ENCODE results near the gene MACROH2A2. TPM values are rescaled to one million over a fixed set of nuclear protein-coding genes. Genes with fewer than 3 reads are reported as not detected.

The MACROH2A2 gene
- total and polyA plus RNA-seq, 2 of the 8 experiments (the other 6 are each of a cell fraction or from before 2014, with no cell fraction given) = 7.9 to 9.3 TPM

GRCh38 chr10:70097459-70097858 lies 44.8 kb downstream of the MACROH2A2 start:
- Histone ChIP-seq H3K27me3 (replicated peaks in 1 of 4; ENCODE audit: control insufficient read depth in 3 of 4, extremely low read depth in 1 of 4, insufficient read depth in 3 of 4, low read length in 3 of 4) (no peaks in the 10 kb centered on the region; a peak in 1 of 7 replicates), H3K14ac (ENCODE audit: insufficient read length) (no peak overlapping the region), H2AFZ (ENCODE audit: low read length) (no peak overlapping the region), H4K8ac (ENCODE audit: extremely low read depth, insufficient read depth, low read length) (no peak overlapping the region), H3K9me3 (ENCODE audit: insufficient read depth in 2 of 2, low read depth in 1 of 2, low read length in 1 of 2) (no peaks in the 10 kb centered on the region), H3K79me1 (ENCODE audit: low read depth, low read length) (no peaks in the 10 kb centered on the region), H4K20me1 (replicated peaks in 1 of 2; ENCODE audit: control insufficient read depth in 1 of 2, insufficient read depth in 2 of 2, low read length in 2 of 2) (no peaks in the 10 kb centered on the region), H2BK5ac (ENCODE audit: low read depth, low read length) (no peak overlapping the region), H3K23ac (ENCODE audit: insufficient read length) (no peak overlapping the region), H3K36me3 (ENCODE audit: control insufficient read depth in 2 of 4, insufficient read depth in 4 of 4, low read length in 3 of 4) (no peaks in the 10 kb centered on the region), H3K4me2 (ENCODE audit: insufficient read depth in 1 of 2, low read depth in 2 of 2, low read length in 2 of 2) (no peak overlapping the region), H2BK12ac (ENCODE audit: low read depth, low read length) (no peak overlapping the region), H3K23me2 (ENCODE audit: low read depth, low read length) (no peaks in the 10 kb centered on the region), H2BK120ac (replicated peaks; ENCODE audit: low read depth, low read length) (no peak overlapping the region), H3K4ac (replicated peaks; ENCODE audit: insufficient read length, low read depth, low read length) (no peak overlapping the region), H3K56ac (replicated peaks; ENCODE audit: insufficient read length, low read depth, low read length) (no peak overlapping the region), H3K18ac (ENCODE audit: extremely low read depth, low read length) (no peak overlapping the region), H4K91ac (replicated peaks; ENCODE audit: insufficient read length, low read length) (no peak overlapping the region), H3K79me2 (ENCODE audit: control insufficient read depth in 1 of 2, insufficient read depth in 2 of 2, low read length in 2 of 2) (no peaks in the 10 kb centered on the region), H3K27ac (ENCODE audit: low read depth, low read length) (no peak overlapping the region), H3K4me3 (ENCODE audit: extremely low read depth in 1 of 4, insufficient read depth in 2 of 4, low read depth in 3 of 4, low read length in 4 of 4) (no peak overlapping the region), H2AK5ac (ENCODE audit: low read depth, low read length) (no peak overlapping the region), H3K9ac (replicated peaks in 1 of 4; ENCODE audit: extremely low read depth in 1 of 4, low read depth in 3 of 4, low read length in 3 of 4) (no peak overlapping the region), H4K5ac (ENCODE audit: insufficient read length, low read depth, low read length) (no peak overlapping the region), H2BK15ac (ENCODE audit: low read length) (no peak overlapping the region), H2BK20ac (ENCODE audit: low read length) (no peak overlapping the region), H3K4me1 (replicated peaks in 1 of 4; ENCODE audit: control insufficient read depth in 3 of 4, insufficient read depth in 4 of 4, low read length in 3 of 4) (no peaks in the 10 kb centered on the region)
- no peak for TF ChIP-seq HDAC2 (IDR thresholded peaks at IDR 0.05; ENCODE audit: borderline replicate concordance in 1 of 2, low read depth in 2 of 2, low read length in 2 of 2)
- no peak for TF ChIP-seq RAD21 (IDR thresholded peaks at IDR 0.05 in 1 of 2, conservative IDR thresholded peaks at IDR 0.05 in 1 of 2; ENCODE audit: low read depth in 2 of 2, low read length in 2 of 2)
- no peak for TF ChIP-seq CHD2 (IDR thresholded peaks at IDR 0.05; ENCODE audit: low read length)
- no peak for TF ChIP-seq NANOG (IDR thresholded peaks at IDR 0.05; ENCODE audit: insufficient read depth, low read depth, low read length, poor library complexity, severe bottlenecking)
- DNase-seq (ENCODE audit: low read depth in 1 of 2, low spot score in 2 of 2) (no peak), FAIRE-seq (no peak)
- POLR2A ChIA-PET (ENCODE audit: partially characterized antibody) = no interaction called here
- CTCF ChIA-PET (ENCODE audit: partially characterized antibody) = interaction anchor here (0.8 to 5.8 kb wide), 3 partner anchors 19 to 49 kb away, joined by 3 to 51 read pairs (median 5); partner anchors contain the start of gene TYSND1
